ENCODE data around the gene MOSMO. TPM values are rescaled to one million over a fixed set of nuclear protein-coding genes. Genes with fewer than 3 reads are reported as not detected.
A peak's percentile ranks its signal among the peaks of the same experiment; 100 is the strongest.

MOSMO gene
- total and polyA plus RNA-seq, 10 of the 15 experiments (the other 5 are each of a cell fraction or from before 2014, with no cell fraction given) = 1.7 to 26.7 (median 12.2) TPM

DNA sequence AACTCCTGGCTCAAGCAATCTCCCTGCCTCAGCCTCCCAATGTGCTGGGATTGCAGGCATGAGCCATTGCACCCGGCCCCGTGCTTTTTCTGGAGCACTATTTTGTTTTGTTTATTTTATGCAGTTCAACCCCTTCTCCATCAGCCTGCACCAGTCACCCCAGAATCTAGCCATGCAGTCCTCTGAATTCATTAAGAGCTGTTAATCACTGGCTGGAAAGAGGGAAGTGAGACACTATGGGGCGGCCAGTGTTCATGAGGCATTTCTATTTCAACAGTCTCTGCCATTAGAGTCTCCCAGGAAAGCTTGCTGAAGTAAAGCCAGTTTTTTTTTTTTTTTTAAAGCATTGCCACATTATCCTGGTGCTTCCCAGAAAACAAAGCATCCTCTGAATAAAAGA is 86.1 kb downstream of the MOSMO start:
- no peaks in the 10 kb centered on the region; a peak in 1 of 4 replicates for H3K27me3 ChIP-seq (replicated peaks in 1 of 2; ENCODE audit: control insufficient read depth in 2 of 2, insufficient read depth in 2 of 2, low read length in 1 of 2)
- no peaks in the 10 kb centered on the region for H3K4me1 ChIP-seq (ENCODE audit: control insufficient read depth, insufficient read depth, low read length)
- H3K9me3 ChIP-seq (replicated peaks; ENCODE audit: control insufficient read depth, insufficient read depth, low read length) = no peaks in the 10 kb centered on the region
- H3K79me2 ChIP-seq (ENCODE audit: control insufficient read depth, insufficient read depth, low read length) = no peaks in the 10 kb centered on the region
- ChIA-PET SMC1A (ENCODE audit: uncharacterized antibody, unreplicated experiment) (interaction anchor here (0.6 to 4.1 kb wide), 6 partner anchors 10 to 110 kb away, joined by 3 to 28 read pairs (median 4); no protein-coding TSS in a partner anchor), RAD21 (ENCODE audit: unreplicated experiment) (interaction anchor here (0.9 to 1.9 kb wide), 3 partner anchors 16 to 95 kb away, joined by 3 to 8 read pairs (median 5); no protein-coding TSS in a partner anchor), POLR2A (interaction anchor here (0.6 to 0.7 kb wide), 2 partner anchors 11 to 29 kb away, joined by 4 read pairs; no protein-coding TSS in a partner anchor), CTCF (interaction anchor here (0.8 to 9.7 kb wide), 5 partner anchors 15 to 96 kb away, joined by 3 to 94 read pairs (median 4); no protein-coding TSS in a partner anchor)
- TF ChIP-seq RBBP5 (conservative IDR thresholded peaks at IDR 0.05) (no peak), SPI1 (IDR thresholded peaks at IDR 0.05; ENCODE audit: borderline replicate concordance, insufficient read depth, low read depth, low read length) (peak; percentile 81; the same call in 1 of the 2 replicates)
- in situ Hi-C loops (cut with MboI) (loop anchor here (5.0 kb wide), 1 partner anchor 97 kb away; no protein-coding TSS in a partner anchor), intact Hi-C loops (cut with micrococcal nuclease; ENCODE audit: unreplicated experiment) (no loop called here)
- DNase-seq (ENCODE audit: low read depth, low spot score) = no peak
- BruUV-seq (replicated peaks) = no TSS peak
- no peak overlapping the region for H3K4me3 ChIP-seq
- no peaks in the 10 kb centered on the region for H3K36me3 ChIP-seq (ENCODE audit: control insufficient read depth in 2 of 2, insufficient read depth in 2 of 2, low read length in 1 of 2)
- H3K9ac ChIP-seq (ENCODE audit: control insufficient read depth, insufficient read depth, low read length) = no peak overlapping the region
- no peak overlapping the region for H3K4me2 ChIP-seq (ENCODE audit: control insufficient read depth, insufficient read depth)
- 46% methylated on average over 3 of the region's 3 CpGs for WGBS (ENCODE audit: insufficient coverage, insufficient replicate concordance, low lambda C conversion rate, missing lambda C conversion rate)
- ATAC-seq = peak; percentile 78
- no peak overlapping the region for H2AFZ ChIP-seq (ENCODE audit: control insufficient read depth, low read depth, low read length)
- no peaks in the 10 kb centered on the region for H4K20me1 ChIP-seq (ENCODE audit: control insufficient read depth, insufficient read depth)
- FAIRE-seq = no peak
- H3K27ac ChIP-seq (ENCODE audit: control insufficient read depth, insufficient read depth) = no peak overlapping the region

- H3K9ac ChIP-seq (ENCODE audit: control insufficient read depth, insufficient read depth, low read length) = no peak overlapping the region
- ChIA-PET SMC1A (ENCODE audit: uncharacterized antibody, unreplicated experiment) (interaction anchor here (0.6 to 7.0 kb wide), 25 partner anchors 9 to 174 kb away, joined by 3 to 39 read pairs (median 5); partner anchors contain the start of gene UQCRC2), POLR2A (interaction anchor here (0.5 to 1.0 kb wide), 3 partner anchors 14 to 46 kb away, joined by 4 read pairs; no protein-coding TSS in a partner anchor), RAD21 (ENCODE audit: unreplicated experiment) (interaction anchor here (0.7 to 2.6 kb wide), 17 partner anchors 9 to 453 kb away, joined by 3 to 35 read pairs (median 4); partner anchors contain the start of genes PDZD9 and UQCRC2), CTCF (interaction anchor here (0.6 to 5.0 kb wide), 46 partner anchors 9 to 441 kb away, joined by 3 to 58 read pairs (median 6); partner anchors contain the start of genes MOSMO, PDZD9 and UQCRC2)
- H3K4me2 ChIP-seq (ENCODE audit: control insufficient read depth, insufficient read depth) = no peak overlapping the region
- in situ Hi-C loops (cut with MboI) = no loop called here
- no peaks in the 10 kb centered on the region for H3K9me3 ChIP-seq (replicated peaks; ENCODE audit: control insufficient read depth, insufficient read depth, low read length)
- no peaks in the 10 kb centered on the region for H3K4me1 ChIP-seq (ENCODE audit: control insufficient read depth, insufficient read depth, low read length)
- no peak overlapping the region for H3K27ac ChIP-seq (ENCODE audit: control insufficient read depth, insufficient read depth)
- H2AFZ ChIP-seq (ENCODE audit: control insufficient read depth, low read depth, low read length) = no peak overlapping the region
- no peaks in the 10 kb centered on the region for H3K36me3 ChIP-seq (ENCODE audit: control insufficient read depth in 2 of 2, insufficient read depth in 2 of 2, low read length in 1 of 2)
- no peaks in the 10 kb centered on the region for H3K79me2 ChIP-seq (ENCODE audit: control insufficient read depth, insufficient read depth, low read length)
- no peak overlapping the region for H3K4me3 ChIP-seq
- no peaks in the 10 kb centered on the region; a peak in 1 of 4 replicates for H3K27me3 ChIP-seq (replicated peaks in 1 of 2; ENCODE audit: control insufficient read depth in 2 of 2, insufficient read depth in 2 of 2, low read length in 1 of 2)
- ATAC-seq (peak; percentile 97), FAIRE-seq (peak; percentile 92), DNase-seq (ENCODE audit: low read depth, low spot score) (peak; percentile 17)
- BruUV-seq (replicated peaks) = no TSS peak
- no peaks in the 10 kb centered on the region for H4K20me1 ChIP-seq (ENCODE audit: control insufficient read depth, insufficient read depth)
- 36% methylated on average over 8 of the region's 8 CpGs for WGBS (ENCODE audit: insufficient coverage, insufficient replicate concordance, low lambda C conversion rate, missing lambda C conversion rate)
- intact Hi-C loops (cut with micrococcal nuclease; ENCODE audit: unreplicated experiment) = loop anchor here (1.0 kb wide), 2 partner anchors 90 to 97 kb away; partner anchors contain the start of gene PDZD9
- TF ChIP-seq CTCF (IDR thresholded peaks at IDR 0.05 in 2 of 3, conservative IDR thresholded peaks at IDR 0.05 in 1 of 3; ENCODE audit: control insufficient read depth in 2 of 3, extremely low read depth in 1 of 3, insufficient read depth in 1 of 3, low read depth in 3 of 3, low read length in 3 of 3) (peak; percentile 68 to 75 (median 69)), ZNF384 (IDR thresholded peaks at IDR 0.05; ENCODE audit: borderline replicate concordance, low read depth, low read length) (peak; percentile 82; the same call in 1 of the 2 replicates), BHLHE40 (IDR thresholded peaks at IDR 0.05; ENCODE audit: borderline replicate concordance in 1 of 2, low read depth in 2 of 2, low read length in 1 of 2) (peak; percentile 38 to 79; a peak in 3 of 4 replicates), SMC3 (IDR thresholded peaks at IDR 0.05; ENCODE audit: borderline replicate concordance, low read length) (peak; percentile 69)
- TF ChIP-seq, protein P1, sequence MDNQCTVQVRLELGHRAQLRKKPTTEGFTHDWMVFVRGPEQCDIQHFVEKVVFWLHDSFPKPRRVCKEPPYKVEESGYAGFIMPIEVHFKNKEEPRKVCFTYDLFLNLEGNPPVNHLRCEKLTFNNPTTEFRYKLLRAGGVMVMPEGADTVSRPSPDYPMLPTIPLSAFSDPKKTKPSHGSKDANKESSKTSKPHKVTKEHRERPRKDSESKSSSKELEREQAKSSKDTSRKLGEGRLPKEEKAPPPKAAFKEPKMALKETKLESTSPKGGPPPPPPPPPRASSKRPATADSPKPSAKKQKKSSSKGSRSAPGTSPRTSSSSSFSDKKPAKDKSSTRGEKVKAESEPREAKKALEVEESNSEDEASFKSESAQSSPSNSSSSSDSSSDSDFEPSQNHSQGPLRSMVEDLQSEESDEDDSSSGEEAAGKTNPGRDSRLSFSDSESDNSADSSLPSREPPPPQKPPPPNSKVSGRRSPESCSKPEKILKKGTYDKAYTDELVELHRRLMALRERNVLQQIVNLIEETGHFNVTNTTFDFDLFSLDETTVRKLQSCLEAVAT (IDR thresholded peaks at IDR 0.05) = 0 out of 2 replicates have a peak, but pooled peaks have one; percentile 19
These were observed 90.7 kb downstream of the MOSMO start for GRCh38 chr16:22098405-22099255.
